Activated CD4-positive, alpha-beta T cell treated with anti-CD3 and anti-CD28 coated beads, Interleukin-2, amount 50 U/mL, for 16 hours (primary cell): Measurements from ENCODE around the gene SKIC2.

Experiments used
- DNase-seq: peaks from one replicate; pipeline ENCODE4 v3.0.0-alpha.2; 2020

Gene SKIC2

GRCh38 chr6:31945507-31946369, 13.2 kb upstream of the SKIC2 start, which contains the start of gene CFB:
CFB (plus strand) TSS chr6:31946095; CDS start chr6:31946222, 127 bp downstream.
- DNase-seq, result no peak

GRCh38 chr6:31946370-31946885, 12.5 kb upstream of the SKIC2 start:
- DNase-seq, result no peak

GRCh38 chr6:31947070-31947675, 11.8 kb upstream of the SKIC2 start:
- no peak for DNase-seq

GRCh38 chr6:31947864-31948263, 11.1 kb upstream of the SKIC2 start:
- no peak for DNase-seq

- no peak for DNase-seq
These were observed 10.7 kb upstream of the SKIC2 start for GRCh38 chr6:31948306-31948705.

GRCh38 chr6:31948753-31949413, 10.1 kb upstream of the SKIC2 start:
- no peak for DNase-seq

- no peak for DNase-seq
These were observed 8.9 kb upstream of the SKIC2 start for GRCh38 chr6:31949926-31950548.

- DNase-seq, result peak; percentile 24
These were observed 6.7 kb upstream of the SKIC2 start for GRCh38 chr6:31952140-31952805.

GRCh38 chr6:31952890-31953289, 6.1 kb upstream of the SKIC2 start:
- DNase-seq, result no peak

GRCh38 chr6:31954511-31954910, 4.5 kb upstream of the SKIC2 start:
- DNase-seq, result no peak

- no peak for DNase-seq
These were observed 2.2 kb upstream of the SKIC2 start for GRCh38 chr6:31956796-31957195.

GRCh38 chr6:31958412-31958740, 599 bp upstream of the SKIC2 start:
- DNase-seq, result no peak

- DNase-seq, result no peak
These were observed 2.6 kb downstream of the SKIC2 start for GRCh38 chr6:31961616-31962015.

GRCh38 chr6:31963921-31964320, 4.9 kb downstream of the SKIC2 start:
- no peak for DNase-seq

- no peak for DNase-seq
These were observed 6.7 kb downstream of the SKIC2 start for GRCh38 chr6:31965700-31966099.

GRCh38 chr6:31966506-31966905, 7.5 kb downstream of the SKIC2 start:
- no peak for DNase-seq

GRCh38 chr6:31966997-31967925, 8.3 kb downstream of the SKIC2 start:
- no peak for DNase-seq

GRCh38 chr6:31967926-31968320, 8.9 kb downstream of the SKIC2 start:
- DNase-seq, result no peak

- no peak for DNase-seq
These were observed 9.4 kb downstream of the SKIC2 start for GRCh38 chr6:31968326-31968725.

GRCh38 chr6:31968791-31969711, 10.1 kb downstream of the SKIC2 start:
- no peak for DNase-seq
